ENCODE results near the gene SMIM24. TPM values are rescaled to one million over a fixed set of nuclear protein-coding genes. Genes with fewer than 3 reads are reported as not detected.

SMIM24 gene
- not detected in 2 replicates for total RNA-seq

DNA sequence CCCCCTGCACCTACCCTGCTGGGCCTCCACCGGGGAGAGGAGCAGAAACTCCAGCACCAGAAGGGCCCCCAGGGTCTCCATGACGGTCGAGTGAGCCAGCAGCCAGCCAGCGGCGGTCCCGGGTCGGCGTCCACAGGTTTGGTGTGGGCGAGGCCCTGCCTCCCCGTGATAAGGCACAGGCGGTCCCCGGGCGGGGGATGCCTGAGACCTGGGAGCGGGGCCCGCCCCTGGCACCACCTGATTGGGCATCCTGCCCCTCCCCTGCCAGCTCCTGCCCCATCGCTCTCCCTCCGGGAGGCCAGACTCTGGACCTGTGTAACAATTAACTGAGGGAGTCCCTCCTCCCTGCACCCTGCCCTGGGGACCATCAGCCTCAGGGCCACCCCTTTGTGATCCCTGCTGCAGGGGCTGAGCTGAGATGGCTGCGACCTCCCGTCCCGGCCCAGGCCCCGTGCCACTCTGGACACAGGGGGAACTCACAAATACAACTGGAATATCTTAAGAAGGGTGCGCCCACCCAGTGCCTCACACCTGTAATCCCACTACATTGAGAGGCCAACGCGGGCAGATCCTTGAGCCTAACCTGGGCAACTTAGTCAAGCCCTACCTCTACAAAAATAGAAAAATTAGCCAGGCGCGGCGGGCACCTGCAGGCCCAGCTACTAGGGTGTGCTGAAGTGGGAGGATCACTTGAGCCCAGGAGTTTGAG is at the start of gene SMIM24:
SMIM24 (minus strand) TSS at position 143 of the 709 bp plus-strand sequence; CDS start at position 81, 62 bp downstream.

DNA sequence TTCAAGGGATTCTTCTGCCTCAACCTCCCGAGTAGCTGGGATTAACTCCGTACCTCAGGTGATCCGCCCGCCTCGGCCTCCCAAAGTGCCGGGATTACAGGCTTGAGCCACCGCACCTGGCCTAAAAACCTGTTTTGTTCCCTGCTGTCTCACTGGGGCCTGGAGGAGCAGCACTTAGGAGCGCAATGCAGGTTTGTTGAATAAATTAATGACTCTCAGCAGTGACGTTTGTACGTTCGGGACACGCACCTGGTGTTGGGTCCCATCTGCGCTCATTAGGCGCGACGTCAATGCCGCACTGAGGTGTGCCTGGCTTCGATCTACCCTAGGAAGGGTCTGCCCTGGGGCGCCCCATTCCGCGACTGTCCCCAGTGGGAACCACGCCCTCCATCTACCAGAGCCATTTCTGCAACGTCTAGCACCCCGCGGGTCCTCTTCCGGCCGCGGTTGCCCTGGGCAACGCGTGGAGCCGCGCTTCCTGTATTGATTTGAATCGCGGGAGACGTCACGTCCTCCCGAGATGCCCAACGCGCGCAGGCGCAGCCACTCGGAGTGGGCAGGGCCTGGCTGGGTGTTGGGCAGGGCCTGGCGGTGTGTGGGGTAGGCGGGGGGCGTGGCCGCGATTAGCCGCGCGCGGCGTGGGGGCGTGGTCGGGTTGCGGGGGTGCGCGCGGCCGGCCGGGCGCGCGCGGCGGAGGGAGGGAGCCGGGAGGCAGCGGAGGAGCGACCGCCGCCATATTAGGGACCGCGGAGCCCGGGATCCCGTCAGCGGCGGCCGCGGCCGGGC is 25.5 kb upstream of the SMIM24 start, which contains the start of gene FZR1:
FZR1 (plus strand) TSS at position 714 of the 786 bp plus-strand sequence. CDS start 16,679 bp downstream, outside the sequence.

GRCh38 chr19:3500429-3501101 is 20.2 kb upstream of the SMIM24 start, which contains the start of gene DOHH:
TSS of gene DOHH (minus strand) at chr19:3500674. CDS start at chr19:3496814, 3,860 bp downstream.

GRCh38 chr19:3483226-3483628 is 2.9 kb upstream of the SMIM24 start, which contains the start of gene SMIM44:
TSS of gene SMIM44 (minus strand) at chr19:3483441. CDS start at chr19:3483403, 38 bp downstream.

Other genes starting within 250 kb of the SMIM24 start
- gene NFIC, start 113.9 kb downstream of the SMIM24 start, total RNA-seq, result 36.3 and 65.0 TPM in 2 replicates
- not detected in 2 replicates for gene SMIM44, start 2.9 kb upstream of the SMIM24 start, total RNA-seq
- 12.2 and 18.8 TPM in 2 replicates for gene DOHH, start 20.1 kb upstream of the SMIM24 start, total RNA-seq
- 16.2 and 19.4 TPM in 2 replicates for gene FZR1, start 25.8 kb upstream of the SMIM24 start, total RNA-seq
- gene TEKTIP1, start 58.6 kb upstream of the SMIM24 start, total RNA-seq, result not detected in 2 replicates
- 56.2 and 65.9 TPM in 2 replicates for gene MFSD12, start 77.1 kb upstream of the SMIM24 start, total RNA-seq
- gene HMG20B, start 92.4 kb upstream of the SMIM24 start, total RNA-seq, result 92.5 and 95.8 TPM in 2 replicates
- 0.12 and 0.34 TPM in 2 replicates for gene GIPC3, start 105.0 kb upstream of the SMIM24 start, total RNA-seq
- gene TBXA2R, start 126.3 kb upstream of the SMIM24 start, total RNA-seq, result 0.47 and 1.4 TPM in 2 replicates
- 21.6 and 23.5 TPM in 2 replicates for gene CACTIN, start 146.3 kb upstream of the SMIM24 start, total RNA-seq
- gene PIP5K1C, start 219.9 kb upstream of the SMIM24 start, total RNA-seq, result 37.3 and 42.4 TPM in 2 replicates
- not detected in 2 replicates for gene TJP3, start 227.9 kb upstream of the SMIM24 start, total RNA-seq

All from pericardium fibroblast (primary cell).